Coronary artery (tissue), 2 donors: ENCODE data around the gene TOMM6.

Source experiments
- DNase-seq: peaks from one replicate; pipeline ENCODE4 v3.0.0-alpha.2; 2017; ENCODE audit warnings: low spot score
- H3K27ac ChIP-seq, 2 donors: fragments of 200-600 bp; sonication (generic); one replicate each; pipeline ENCODE4 v1.5.1; 2016 to 2019
- H3K4me3 ChIP-seq: fragments of 200-600 bp; sonication (generic); 2 replicates; pipeline ENCODE4 v1.5.1; 2016; ENCODE audit warnings: mild to moderate bottlenecking, moderate library complexity
- TF ChIP-seq, protein P1 (sequence below): fragments of 200-600 bp; sonication (generic); IDR thresholded peaks from one replicate; pipeline ENCODE4 v1.5.1; 2019; ENCODE audit warnings: antibody characterized with exemption

The TOMM6 gene

DNA sequence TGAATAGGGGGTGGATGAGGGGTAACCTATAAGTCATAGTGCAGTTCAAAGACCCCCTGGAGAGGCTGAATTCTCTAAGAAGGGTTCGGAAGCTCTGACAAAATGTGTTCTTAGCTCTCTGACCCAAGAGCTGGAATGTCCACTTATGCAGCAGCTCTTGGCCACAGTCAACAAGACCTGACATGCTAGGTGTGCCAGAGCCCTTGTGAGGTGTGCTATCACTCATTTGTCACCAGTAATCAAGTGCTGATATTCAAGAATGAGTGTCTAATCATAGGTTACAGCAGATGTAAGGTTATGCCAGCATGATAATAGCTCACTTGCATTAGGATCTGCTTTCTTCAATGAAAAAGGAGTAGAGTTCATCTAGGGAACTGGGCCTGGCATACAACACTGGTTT is 28.1 kb downstream of the TOMM6 start:
- TF ChIP-seq, protein P1, sequence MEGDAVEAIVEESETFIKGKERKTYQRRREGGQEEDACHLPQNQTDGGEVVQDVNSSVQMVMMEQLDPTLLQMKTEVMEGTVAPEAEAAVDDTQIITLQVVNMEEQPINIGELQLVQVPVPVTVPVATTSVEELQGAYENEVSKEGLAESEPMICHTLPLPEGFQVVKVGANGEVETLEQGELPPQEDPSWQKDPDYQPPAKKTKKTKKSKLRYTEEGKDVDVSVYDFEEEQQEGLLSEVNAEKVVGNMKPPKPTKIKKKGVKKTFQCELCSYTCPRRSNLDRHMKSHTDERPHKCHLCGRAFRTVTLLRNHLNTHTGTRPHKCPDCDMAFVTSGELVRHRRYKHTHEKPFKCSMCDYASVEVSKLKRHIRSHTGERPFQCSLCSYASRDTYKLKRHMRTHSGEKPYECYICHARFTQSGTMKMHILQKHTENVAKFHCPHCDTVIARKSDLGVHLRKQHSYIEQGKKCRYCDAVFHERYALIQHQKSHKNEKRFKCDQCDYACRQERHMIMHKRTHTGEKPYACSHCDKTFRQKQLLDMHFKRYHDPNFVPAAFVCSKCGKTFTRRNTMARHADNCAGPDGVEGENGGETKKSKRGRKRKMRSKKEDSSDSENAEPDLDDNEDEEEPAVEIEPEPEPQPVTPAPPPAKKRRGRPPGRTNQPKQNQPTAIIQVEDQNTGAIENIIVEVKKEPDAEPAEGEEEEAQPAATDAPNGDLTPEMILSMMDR, result no peak
- H3K4me3 ChIP-seq, result no peak overlapping the region
- H3K27ac ChIP-seq, result no peak overlapping the region
- no peak for DNase-seq

DNA sequence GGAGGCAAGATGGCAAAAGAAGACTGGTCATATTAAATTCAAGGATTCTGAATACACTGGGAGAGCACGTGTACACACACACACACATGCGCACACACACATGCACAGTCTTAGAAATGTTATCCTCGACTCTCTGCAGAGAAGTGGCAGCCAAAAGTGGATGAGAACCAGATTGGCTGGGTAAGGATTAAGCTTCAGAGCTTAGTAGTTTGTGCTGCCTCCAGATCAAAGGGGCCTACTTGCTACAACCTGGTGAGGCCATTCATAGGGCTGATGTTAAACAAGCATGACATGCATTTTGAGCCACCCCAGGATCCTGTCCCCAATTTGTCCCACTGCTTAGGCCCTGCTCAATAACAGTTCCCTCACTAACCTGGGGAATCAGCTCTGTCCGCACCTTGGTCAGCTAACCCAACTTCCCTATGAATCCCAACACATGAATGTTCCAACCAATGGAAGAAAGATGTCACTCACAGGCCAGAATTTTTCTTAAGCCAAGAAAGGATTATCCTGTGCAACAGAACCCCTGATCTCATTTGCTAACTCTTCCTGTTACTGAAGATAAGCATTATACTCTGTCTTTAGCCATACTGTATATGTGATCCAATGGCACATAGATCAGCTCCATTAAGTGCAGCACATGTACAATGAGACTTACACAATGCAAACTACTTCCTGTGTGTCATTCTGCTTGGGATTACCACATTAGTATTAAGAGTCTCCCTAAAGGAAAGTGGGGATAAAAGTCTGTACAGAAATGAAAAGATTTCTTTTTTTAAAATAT is 31.0 kb downstream of the TOMM6 start:
- Histone ChIP-seq H3K4me3 (no peak overlapping the region), H3K27ac (no peak overlapping the region)
- TF ChIP-seq, protein P1, result no peak
- no peak for DNase-seq

DNA sequence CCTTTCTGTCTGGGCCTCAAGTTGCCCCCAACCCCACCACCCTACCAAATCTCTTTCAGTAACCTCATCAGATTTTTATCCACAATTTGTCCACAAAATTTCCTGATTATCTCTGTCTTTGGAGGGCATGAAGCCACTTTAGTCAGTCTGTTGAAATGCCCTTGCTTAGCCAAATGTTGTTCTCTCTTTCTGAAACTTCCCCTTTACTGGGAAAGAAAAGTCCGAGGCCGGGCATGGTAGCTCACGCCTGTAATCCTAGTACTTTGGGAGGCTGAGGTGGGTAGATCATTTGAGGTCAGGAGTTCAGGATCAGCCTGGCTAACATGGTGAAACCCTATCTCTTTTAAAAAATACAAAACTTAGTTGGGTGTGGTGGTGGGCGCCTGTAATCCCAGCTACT is 33.8 kb downstream of the TOMM6 start:
- Histone ChIP-seq H3K4me3 (no peak overlapping the region), H3K27ac (no peak overlapping the region)
- DNase-seq, result no peak
- TF ChIP-seq, protein P1, result no peak

DNA sequence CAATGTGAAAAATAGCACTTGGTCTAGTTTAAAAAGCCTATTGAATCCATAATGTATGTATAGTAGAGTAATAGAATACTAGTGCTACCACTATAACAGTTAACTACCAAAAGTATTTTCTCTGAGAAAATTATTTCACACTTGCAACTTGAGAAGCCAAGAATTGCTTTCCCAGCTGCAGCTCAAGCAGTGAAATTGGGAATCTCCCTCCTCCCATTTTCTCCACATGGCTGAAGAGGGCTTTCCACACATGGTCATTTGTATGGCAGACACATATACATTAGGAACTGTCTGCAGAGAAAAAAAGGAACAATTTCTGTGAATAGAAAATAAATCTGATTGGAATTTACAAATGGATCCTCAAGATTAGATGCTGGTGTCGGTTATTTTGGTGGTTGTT is 34.5 kb downstream of the TOMM6 start:
- Histone ChIP-seq H3K27ac (no peak overlapping the region), H3K4me3 (no peak overlapping the region)
- TF ChIP-seq, protein P1, result no peak
- DNase-seq, result no peak

DNA sequence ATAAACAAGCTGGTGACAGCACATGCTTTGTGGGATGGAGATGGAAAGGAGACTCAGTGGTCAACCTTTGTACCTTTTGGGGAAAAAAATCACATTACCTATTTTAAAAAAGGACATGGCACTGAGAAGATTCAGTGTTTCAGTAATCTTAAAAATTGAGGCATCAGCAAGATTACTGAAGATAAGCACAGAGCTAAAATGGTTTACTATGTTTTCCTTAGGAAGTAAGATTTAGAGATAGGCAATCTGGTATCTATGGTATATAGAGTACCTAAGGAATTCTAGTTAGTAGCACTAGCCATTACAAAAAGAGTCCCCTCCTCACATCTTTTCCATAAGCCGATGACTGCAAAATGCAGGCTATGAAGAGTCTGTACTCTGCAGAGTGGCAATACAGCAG is 35.7 kb downstream of the TOMM6 start:
- TF ChIP-seq, protein P1, result no peak

DNA sequence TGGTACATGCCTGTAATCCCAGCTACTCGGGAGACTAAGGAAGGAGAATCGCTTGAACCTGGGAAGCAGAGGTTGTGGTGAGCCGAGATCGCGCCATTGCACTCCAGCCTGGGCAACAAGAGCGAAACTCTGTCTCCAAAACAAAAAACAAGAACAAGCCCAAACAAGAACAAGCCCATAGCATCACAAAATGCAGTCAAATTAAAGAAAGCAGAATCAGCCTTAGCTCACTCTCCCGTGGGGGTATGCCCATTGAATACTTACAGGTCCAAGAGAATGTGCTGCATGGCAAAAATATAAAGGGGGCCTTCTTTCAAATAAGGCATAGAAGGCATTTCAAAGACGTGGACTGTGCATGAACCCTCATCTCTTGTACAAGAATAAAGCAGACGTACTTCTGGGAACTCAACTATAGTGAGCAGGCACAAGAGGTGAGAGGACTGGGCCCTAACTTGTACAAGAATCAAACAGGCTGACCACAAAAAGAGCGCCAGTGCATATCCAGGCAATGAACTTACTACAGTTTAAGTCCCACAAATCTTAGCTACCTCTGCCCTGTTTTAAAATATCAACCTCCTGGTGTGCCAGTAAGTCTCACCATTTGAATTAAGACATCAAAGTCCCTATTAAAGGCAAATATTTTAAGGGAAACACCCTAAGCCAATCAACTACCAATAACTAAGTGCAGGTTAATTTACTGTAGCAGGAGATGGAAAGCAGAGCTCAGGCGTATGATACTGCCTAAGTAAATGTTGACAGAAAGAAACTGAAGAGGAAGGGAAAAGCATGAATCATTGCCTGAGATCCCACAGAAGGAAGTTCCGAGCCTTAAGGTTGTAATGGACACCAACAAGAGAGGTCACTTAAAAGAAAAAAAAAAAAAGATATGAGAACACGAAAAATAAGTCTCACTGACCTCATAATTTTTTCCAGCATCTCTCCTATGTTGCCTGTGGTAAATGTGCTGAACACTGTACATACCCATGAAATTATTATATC is 37.4 kb downstream of the TOMM6 start:
- H3K4me3 ChIP-seq, result no peak overlapping the region
- TF ChIP-seq, protein P1, result no peak
- H3K27ac ChIP-seq, result no peak overlapping the region
- no peak for DNase-seq

More for the DNA sequence above, 35.7 kb downstream of the TOMM6 start:
- no peak for DNase-seq
- Histone ChIP-seq H3K4me3 (no peak overlapping the region), H3K27ac (no peak overlapping the region)
